Hepatocyte (in vitro differentiated cells): ENCODE measurements around the gene PLIN4. TPM values are rescaled to one million over a fixed set of nuclear protein-coding genes. Genes with fewer than 3 reads are reported as not detected.
A peak's percentile ranks its signal among the peaks of the same experiment; 100 is the strongest.

Source experiments
- DNase-seq: peaks from one replicate; pipeline ENCODE4 v3.0.0-alpha.2; 2016; ENCODE audit warnings: low spot score
- H2AFZ ChIP-seq: fragments of 200-600 bp; sonication (generic); 2 replicates; pipeline ENCODE4 v1.6.0; 2016; ENCODE audit warnings: antibody characterized with exemption, mild to moderate bottlenecking
- H3K27ac ChIP-seq: fragments of 200-600 bp; sonication (generic); 2 replicates; pipeline ENCODE4 v1.5.1; 2016; ENCODE audit warnings: mild to moderate bottlenecking
- H3K27me3 ChIP-seq: fragments of 200-600 bp; sonication (generic); 2 replicates; pipeline ENCODE4 v1.6.1; 2016
- H3K36me3 ChIP-seq: fragments of 200-600 bp; sonication (generic); replicated peaks from 2 replicates; pipeline ENCODE4 v1.5.1; 2016; ENCODE audit warnings: low read depth; ENCODE audit not compliant: insufficient read depth
- H3K4me1 ChIP-seq: fragments of 200-600 bp; sonication (generic); 2 replicates; pipeline ENCODE4 v1.5.1; 2016; ENCODE audit warnings: mild to moderate bottlenecking, moderate library complexity; ENCODE audit not compliant: insufficient read depth
- H3K4me2 ChIP-seq: fragments of 200-600 bp; sonication (generic); 2 replicates; pipeline ENCODE4 v1.6.0; 2016
- H3K4me3 ChIP-seq: fragments of 200-600 bp; sonication (generic); 2 replicates; pipeline ENCODE4 v1.5.1; 2016; ENCODE audit warnings: mild to moderate bottlenecking
- H3K79me2 ChIP-seq: fragments of 200-600 bp; sonication (generic); 2 replicates; pipeline ENCODE4 v1.6.0; 2017; ENCODE audit warnings: mild to moderate bottlenecking
- H3K9me2 ChIP-seq: fragments of 200-600 bp; sonication (generic); replicated peaks from 2 replicates; pipeline ENCODE4 v1.6.0; 2017; ENCODE audit warnings: mild to moderate bottlenecking; ENCODE audit not compliant: insufficient read depth
- H3K9me3 ChIP-seq: fragments of 200-600 bp; sonication (generic); 2 replicates; pipeline ENCODE4 v1.5.1; 2016; ENCODE audit warnings: low read depth, mild to moderate bottlenecking
- H4K20me1 ChIP-seq: fragments of 200-600 bp; sonication (generic); 2 replicates; pipeline ENCODE4 v1.6.0; 2016; ENCODE audit warnings: mild to moderate bottlenecking; ENCODE audit not compliant: insufficient read depth, poor library complexity, severe bottlenecking
- CTCF ChIP-seq: fragments of 200-600 bp; sonication (generic); IDR thresholded peaks from 2 replicates; pipeline ENCODE4 v1.5.1; 2016; ENCODE audit warnings: antibody characterized with exemption, mild to moderate bottlenecking; ENCODE audit not compliant: poor library complexity
- EZH2 ChIP-seq: fragments of 200-600 bp; sonication (generic); IDR thresholded peaks from 2 replicates; pipeline ENCODE4 v1.6.1; 2016; ENCODE audit warnings: antibody characterized with exemption, mild to moderate bottlenecking, borderline replicate concordance
- EZH2phosphoT487 ChIP-seq: fragments of 200-600 bp; sonication (generic); IDR thresholded peaks from one replicate; pipeline ENCODE4 v1.6.1; 2018; ENCODE audit warnings: antibody characterized with exemption, mild to moderate bottlenecking, low read depth, moderate library complexity; ENCODE audit not compliant: unreplicated experiment, severe bottlenecking
- WGBS: methylation state at CpG from one replicate; pipeline ENCODE4 v1.1.6; 2016; ENCODE audit warnings: low lambda C conversion rate; ENCODE audit errors: missing lambda C conversion rate; 5-methylcytosine and 5-hydroxymethylcytosine counted together
- polyA plus RNA-seq: library from polyadenylated mRNA; unstranded; fragments of >200 nt; fragmentation: Nextera tagmentation; extraction: Ambion mirVana; gene quantifications from 2 replicates; pipeline ENCODE4 v1.2.1, GENCODE V29; 2016
- total RNA-seq: library from RNA; depleted of rRNA; stranded (reverse); fragments of >200 nt; gene quantifications from 2 replicates; pipeline ENCODE4 v1.2.3, GENCODE V29; 2014

PLIN4 gene
- total and polyA plus RNA-seq, 2 experiments from 2014 or later, result 0.17 to 0.27 TPM

GRCh38 chr19:4454747-4455718 lies 63.3 kb downstream of the PLIN4 start:
- no peaks in the 10 kb centered on the region for H3K27me3 ChIP-seq
- no peaks in the 10 kb centered on the region for H3K9me2 ChIP-seq
- peaks cover 5% of the 10 kb centered on the region for H4K20me1 ChIP-seq
- H3K4me1 ChIP-seq, result peaks cover 15% of the 10 kb centered on the region
- no peaks in the 10 kb centered on the region for H3K36me3 ChIP-seq
- TF ChIP-seq EZH2phosphoT487 (no peak), EZH2 (no peak), CTCF (no peak)
- WGBS, result 86% methylated on average over 27 of the region's 29 CpGs
- H3K4me2 ChIP-seq, result peak overlapping the region; percentile 98
- no peaks in the 10 kb centered on the region for H3K9me3 ChIP-seq
- no peak overlapping the region for H3K4me3 ChIP-seq
- H3K79me2 ChIP-seq, result peaks cover 31% of the 10 kb centered on the region
- peak; percentile 54 for DNase-seq
- H3K27ac ChIP-seq, result peak overlapping the region; percentile 100
- H2AFZ ChIP-seq, result no peak overlapping the region

GRCh38 chr19:4453232-4454179 lies 64.8 kb downstream of the PLIN4 start:
- H3K27me3 ChIP-seq, result no peaks in the 10 kb centered on the region
- H3K4me3 ChIP-seq, result no peak overlapping the region
- peaks cover 31% of the 10 kb centered on the region for H3K79me2 ChIP-seq
- no peaks in the 10 kb centered on the region for H3K9me3 ChIP-seq
- H3K36me3 ChIP-seq, result no peaks in the 10 kb centered on the region
- H2AFZ ChIP-seq, result no peak overlapping the region
- no peak overlapping the region for H3K27ac ChIP-seq
- no peaks in the 10 kb centered on the region for H3K9me2 ChIP-seq
- DNase-seq, result no peak
- TF ChIP-seq EZH2phosphoT487, result no peak
- no peak for TF ChIP-seq CTCF
- TF ChIP-seq EZH2, result no peak
- 88% methylated on average over 33 of the region's 34 CpGs for WGBS
- peaks cover 5% of the 10 kb centered on the region for H4K20me1 ChIP-seq
- no peak overlapping the region for H3K4me2 ChIP-seq
- peaks cover 15% of the 10 kb centered on the region for H3K4me1 ChIP-seq

GRCh38 chr19:4452230-4452990 lies 65.9 kb downstream of the PLIN4 start:
- Histone ChIP-seq H4K20me1 (peaks cover 5% of the 10 kb centered on the region), H3K79me2 (peaks cover 31% of the 10 kb centered on the region), H3K36me3 (no peaks in the 10 kb centered on the region), H3K4me3 (no peak overlapping the region), H3K4me2 (no peak overlapping the region), H3K9me3 (no peaks in the 10 kb centered on the region), H3K4me1 (peaks cover 12% of the 10 kb centered on the region), H3K9me2 (no peaks in the 10 kb centered on the region), H2AFZ (no peak overlapping the region), H3K27ac (no peak overlapping the region), H3K27me3 (no peaks in the 10 kb centered on the region)
- 94% methylated on average over 23 of the region's 24 CpGs for WGBS
- no peak for DNase-seq
- TF ChIP-seq EZH2phosphoT487 (no peak), EZH2 (no peak), CTCF (no peak)
